ENCODE results near the gene FBN1. TPM values are rescaled to one million over a fixed set of nuclear protein-coding genes. Genes with fewer than 3 reads are reported as not detected.

FBN1 gene
- total and polyA plus RNA-seq, 10 of the 15 experiments (the other 5 are each of a cell fraction or from before 2014, with no cell fraction given): 2.2 to 15.3 (median 7.0) TPM

DNA sequence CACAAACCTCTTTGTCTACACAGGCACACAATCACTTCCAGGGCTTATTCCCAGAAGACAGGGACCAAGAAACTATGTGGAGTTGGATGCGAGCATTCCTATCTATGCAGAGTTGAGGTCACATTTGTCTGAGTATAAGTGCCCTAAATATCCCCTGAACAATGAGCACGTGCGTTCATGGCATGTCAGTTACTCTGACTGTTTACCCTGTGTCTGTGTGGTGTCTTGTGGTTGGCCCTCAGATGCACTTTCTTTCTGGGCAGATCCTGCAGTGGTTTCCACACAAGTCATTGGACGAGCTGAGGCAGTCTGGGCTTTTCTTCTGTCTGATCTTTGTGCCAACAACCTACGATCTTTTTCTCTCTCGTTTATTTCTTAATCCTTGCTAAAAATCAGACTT is 134.5 kb downstream of the FBN1 start:
- no peak for TF ChIP-seq FOXK2 (IDR thresholded peaks at IDR 0.05)
- H3K4me3 ChIP-seq: no peak overlapping the region
- BruUV-seq (replicated peaks): no TSS peak
- H3K36me3 ChIP-seq (ENCODE audit: control insufficient read depth in 2 of 2, insufficient read depth in 2 of 2, low read length in 1 of 2): no peaks in the 10 kb centered on the region
- no peaks in the 10 kb centered on the region for H4K20me1 ChIP-seq (ENCODE audit: control insufficient read depth, insufficient read depth)
- CTCF ChIA-PET: interaction anchor here (1.1 kb wide), 1 partner anchor 299 kb away, joined by 3 read pairs; no protein-coding TSS in a partner anchor
- SMC1A ChIA-PET (ENCODE audit: uncharacterized antibody, unreplicated experiment): interaction anchor here (1.0 to 1.4 kb wide), 2 partner anchors 11 to 79 kb away, joined by 3 read pairs; no protein-coding TSS in a partner anchor
- FAIRE-seq (no peak), ATAC-seq (no peak), DNase-seq (ENCODE audit: low read depth, low spot score) (no peak)
- POLR2A ChIA-PET: no interaction called here
- intact Hi-C loops (cut with micrococcal nuclease; ENCODE audit: unreplicated experiment): no loop called here
- H3K9ac ChIP-seq (ENCODE audit: control insufficient read depth, insufficient read depth, low read length): no peak overlapping the region
- H2AFZ ChIP-seq (ENCODE audit: control insufficient read depth, low read depth, low read length): no peak overlapping the region
- WGBS (ENCODE audit: insufficient coverage, insufficient replicate concordance, low lambda C conversion rate, missing lambda C conversion rate): 83% methylated on average over 6 of the region's 6 CpGs
- no peaks in the 10 kb centered on the region for H3K27me3 ChIP-seq (replicated peaks in 1 of 2; ENCODE audit: control insufficient read depth in 2 of 2, insufficient read depth in 2 of 2, low read length in 1 of 2)
- in situ Hi-C loops (cut with MboI): no loop called here
- no peak overlapping the region for H3K27ac ChIP-seq (ENCODE audit: control insufficient read depth, insufficient read depth)
- H3K9me3 ChIP-seq (replicated peaks; ENCODE audit: control insufficient read depth, insufficient read depth, low read length): no peaks in the 10 kb centered on the region
- RAD21 ChIA-PET (ENCODE audit: unreplicated experiment): interaction anchor here (0.6 kb wide), 1 partner anchor 64 kb away, joined by 3 read pairs; no protein-coding TSS in a partner anchor
- no peaks in the 10 kb centered on the region for H3K4me1 ChIP-seq (ENCODE audit: control insufficient read depth, insufficient read depth, low read length)
- no peaks in the 10 kb centered on the region for H3K79me2 ChIP-seq (ENCODE audit: control insufficient read depth, insufficient read depth, low read length)
- H3K4me2 ChIP-seq (ENCODE audit: control insufficient read depth, insufficient read depth): no peak overlapping the region

DNA sequence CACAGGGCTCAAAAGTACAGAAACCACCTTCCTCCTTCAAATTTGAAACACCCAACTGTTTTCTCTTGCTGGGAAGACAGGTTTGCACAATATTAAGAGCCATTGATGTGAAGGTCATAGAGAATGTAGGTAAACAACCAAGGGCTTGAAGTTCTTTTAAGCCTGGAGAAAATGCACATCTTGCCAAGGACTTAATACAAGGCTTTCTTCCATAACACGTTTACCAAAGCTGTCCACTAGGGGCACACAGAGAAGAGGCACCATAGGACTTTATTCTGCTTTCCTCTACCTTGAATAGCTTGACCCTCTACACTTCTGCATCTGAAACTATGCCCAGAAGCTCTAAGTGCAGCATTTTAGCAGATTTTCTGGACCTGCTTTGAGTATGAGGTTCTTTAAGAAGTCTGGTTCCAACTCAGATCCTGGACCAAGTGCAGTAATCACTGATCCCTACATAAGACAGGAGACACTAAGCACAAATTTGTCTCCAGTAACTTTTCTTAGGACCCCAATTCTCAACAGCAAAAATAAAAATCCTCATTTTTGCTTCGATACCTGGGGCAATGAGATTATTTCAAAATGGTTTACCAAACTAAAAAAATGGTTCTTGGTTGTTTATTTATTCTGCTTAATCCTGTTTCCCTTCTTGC is 138.0 kb downstream of the FBN1 start:
- ChIA-PET CTCF (interaction anchor here (0.5 to 3.5 kb wide), 20 partner anchors 9 to 151 kb away, joined by 3 to 14 read pairs (median 3); no protein-coding TSS in a partner anchor), POLR2A (no interaction called here), SMC1A (ENCODE audit: uncharacterized antibody, unreplicated experiment) (interaction anchor here (0.8 to 1.8 kb wide), 5 partner anchors 11 to 155 kb away, joined by 3 to 5 read pairs (median 4); no protein-coding TSS in a partner anchor), RAD21 (ENCODE audit: unreplicated experiment) (interaction anchor here (1.3 kb wide), 1 partner anchor 132 kb away, joined by 3 read pairs; no protein-coding TSS in a partner anchor)
- no peak overlapping the region for H3K27ac ChIP-seq (ENCODE audit: control insufficient read depth, insufficient read depth)
- no peak overlapping the region for H3K9ac ChIP-seq (ENCODE audit: control insufficient read depth, insufficient read depth, low read length)
- ATAC-seq (peak; percentile 96), FAIRE-seq (peak; percentile 38), DNase-seq (ENCODE audit: low read depth, low spot score) (peak; percentile 8)
- in situ Hi-C loops (cut with MboI): no loop called here
- no TSS peak for BruUV-seq (replicated peaks)
- H3K4me2 ChIP-seq (ENCODE audit: control insufficient read depth, insufficient read depth): no peak overlapping the region
- H3K4me3 ChIP-seq: no peak overlapping the region
- H4K20me1 ChIP-seq (ENCODE audit: control insufficient read depth, insufficient read depth): no peaks in the 10 kb centered on the region
- H3K36me3 ChIP-seq (ENCODE audit: control insufficient read depth in 2 of 2, insufficient read depth in 2 of 2, low read length in 1 of 2): no peaks in the 10 kb centered on the region
- intact Hi-C loops (cut with micrococcal nuclease; ENCODE audit: unreplicated experiment): loop anchor here (10.0 kb wide), 1 partner anchor 287 kb away; no protein-coding TSS in a partner anchor
- 0% methylated on average over 2 of the region's 2 CpGs for WGBS (ENCODE audit: insufficient coverage, insufficient replicate concordance, low lambda C conversion rate, missing lambda C conversion rate)
- H3K27me3 ChIP-seq (replicated peaks in 1 of 2; ENCODE audit: control insufficient read depth in 2 of 2, insufficient read depth in 2 of 2, low read length in 1 of 2): no peaks in the 10 kb centered on the region
- no peaks in the 10 kb centered on the region for H3K9me3 ChIP-seq (replicated peaks; ENCODE audit: control insufficient read depth, insufficient read depth, low read length)
- H2AFZ ChIP-seq (ENCODE audit: control insufficient read depth, low read depth, low read length): no peak overlapping the region
- no peaks in the 10 kb centered on the region for H3K79me2 ChIP-seq (ENCODE audit: control insufficient read depth, insufficient read depth, low read length)
- H3K4me1 ChIP-seq (ENCODE audit: control insufficient read depth, insufficient read depth, low read length): no peaks in the 10 kb centered on the region
- no peak for TF ChIP-seq NFYB (IDR thresholded peaks at IDR 0.05; ENCODE audit: insufficient read depth, low read depth, low read length)
- peak; percentile 44; the same call in 1 of the 2 replicates for TF ChIP-seq SMC3 (IDR thresholded peaks at IDR 0.05; ENCODE audit: borderline replicate concordance, low read length)
- TF ChIP-seq RAD21 (IDR thresholded peaks at IDR 0.05; ENCODE audit: insufficient read depth, low read depth, low read length): peak; percentile 51
- no peak for TF ChIP-seq SPI1 (IDR thresholded peaks at IDR 0.05; ENCODE audit: borderline replicate concordance, insufficient read depth, low read depth, low read length)
- no peak for TF ChIP-seq ASH2L (IDR thresholded peaks at IDR 0.05; ENCODE audit: borderline replicate concordance, low read depth)
- TF ChIP-seq YY1 (IDR thresholded peaks at IDR 0.05; ENCODE audit: low read depth, low read length): no peak
- TF ChIP-seq SREBF1 (IDR thresholded peaks at IDR 0.05; ENCODE audit: low read length): no peak
- no peak for TF ChIP-seq NR2C2 (IDR thresholded peaks at IDR 0.05; ENCODE audit: borderline replicate concordance, control insufficient read depth, insufficient read length, low read depth)
- no peak for TF ChIP-seq FOXK2 (IDR thresholded peaks at IDR 0.05)
- no peak for TF ChIP-seq HDAC6 (IDR thresholded peaks at IDR 0.05; ENCODE audit: unreplicated experiment)
- TF ChIP-seq JUNB (IDR thresholded peaks at IDR 0.05): no peak
- TF ChIP-seq POLR2AphosphoS2 (IDR thresholded peaks at IDR 0.05; ENCODE audit: low read depth, low read length): no peak
- TF ChIP-seq RELA (IDR thresholded peaks at IDR 0.05; ENCODE audit: borderline replicate concordance, partially characterized antibody): no peak
